Measurements from ENCODE around the gene TCF25. TPM values are rescaled to one million over a fixed set of nuclear protein-coding genes. Genes with fewer than 3 reads are reported as not detected.

The TCF25 gene
- polyA plus RNA-seq, 1 donor (not counting 4 experiments of a cell fraction or from before 2014, with no cell fraction given), result 103 TPM

DNA sequence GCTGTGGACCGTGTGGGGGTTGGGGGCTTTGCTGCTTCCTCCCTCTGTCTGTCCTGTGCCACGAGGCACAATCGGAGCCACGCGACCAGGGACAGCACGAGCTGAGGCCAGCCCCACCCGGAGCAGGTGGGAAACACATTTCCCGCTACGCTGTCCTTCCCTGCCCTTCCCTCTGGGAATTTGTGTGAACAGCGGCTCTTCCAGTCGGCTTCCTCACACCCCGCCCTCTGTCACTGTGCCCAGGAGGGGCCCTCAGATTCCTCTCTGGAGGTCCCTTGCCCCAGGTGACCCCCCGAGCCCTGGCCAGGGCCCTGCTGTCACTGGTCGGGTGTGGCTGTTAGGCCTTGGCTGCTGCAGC, 25.5 kb upstream of the TCF25 start:
- no peak overlapping the region for H3K9ac ChIP-seq (ENCODE audit: control insufficient read depth, extremely low read depth, insufficient read depth, low read length)
- no peaks in the 10 kb centered on the region for H3K36me3 ChIP-seq (ENCODE audit: control insufficient read depth in 2 of 2, extremely low read depth in 1 of 2, insufficient read depth in 2 of 2, low read length in 2 of 2)

DNA sequence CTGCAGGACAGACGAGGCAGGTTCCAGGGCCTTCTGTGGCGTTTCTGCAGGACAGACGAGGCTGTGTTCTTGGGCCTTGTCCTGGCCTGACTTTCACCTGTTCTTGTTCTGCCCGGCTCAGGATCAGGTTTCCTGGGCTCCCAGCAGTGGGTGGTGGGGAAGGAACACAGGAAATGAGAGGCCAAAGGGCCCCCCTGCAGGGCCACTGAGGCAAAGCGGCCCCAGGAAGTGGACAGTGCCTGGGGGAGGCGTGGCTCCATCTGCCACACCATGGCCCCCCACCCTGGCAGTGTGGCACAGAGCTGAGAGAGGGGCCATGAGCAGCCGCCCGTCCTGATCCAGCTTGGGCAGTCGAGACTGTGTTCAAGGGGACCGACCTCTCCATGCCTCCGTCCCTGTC, 24.4 kb upstream of the TCF25 start:
- H3K36me3 ChIP-seq (ENCODE audit: control insufficient read depth in 2 of 2, extremely low read depth in 1 of 2, insufficient read depth in 2 of 2, low read length in 2 of 2), result no peaks in the 10 kb centered on the region
- H3K27ac ChIP-seq (ENCODE audit: control insufficient read depth, insufficient read depth, low read length), result no peak overlapping the region
- no peak overlapping the region for H3K4me3 ChIP-seq (ENCODE audit: control insufficient read depth in 2 of 3, extremely low read depth in 1 of 3, insufficient read depth in 2 of 3, low read depth in 1 of 3, low read length in 3 of 3)
- no peak overlapping the region for H3K4me2 ChIP-seq (ENCODE audit: control insufficient read depth, extremely low read depth, insufficient read depth, low read depth, low read length)
- H3K79me2 ChIP-seq (ENCODE audit: control insufficient read depth, insufficient read depth, low read length), result no peaks in the 10 kb centered on the region
- peaks cover 3% of the 10 kb centered on the region for H3K27me3 ChIP-seq (ENCODE audit: control insufficient read depth, extremely low read depth, insufficient read depth, low read length)
- H3K9me1 ChIP-seq (ENCODE audit: control insufficient read depth, extremely low read depth, insufficient read depth, low read length), result no peaks in the 10 kb centered on the region
- H3K9ac ChIP-seq (ENCODE audit: control insufficient read depth, extremely low read depth, insufficient read depth, low read length), result no peak overlapping the region
- FAIRE-seq (no peak), DNase-seq (ENCODE audit: low read depth, low spot score) (no peak)
- TF ChIP-seq, protein P1, sequence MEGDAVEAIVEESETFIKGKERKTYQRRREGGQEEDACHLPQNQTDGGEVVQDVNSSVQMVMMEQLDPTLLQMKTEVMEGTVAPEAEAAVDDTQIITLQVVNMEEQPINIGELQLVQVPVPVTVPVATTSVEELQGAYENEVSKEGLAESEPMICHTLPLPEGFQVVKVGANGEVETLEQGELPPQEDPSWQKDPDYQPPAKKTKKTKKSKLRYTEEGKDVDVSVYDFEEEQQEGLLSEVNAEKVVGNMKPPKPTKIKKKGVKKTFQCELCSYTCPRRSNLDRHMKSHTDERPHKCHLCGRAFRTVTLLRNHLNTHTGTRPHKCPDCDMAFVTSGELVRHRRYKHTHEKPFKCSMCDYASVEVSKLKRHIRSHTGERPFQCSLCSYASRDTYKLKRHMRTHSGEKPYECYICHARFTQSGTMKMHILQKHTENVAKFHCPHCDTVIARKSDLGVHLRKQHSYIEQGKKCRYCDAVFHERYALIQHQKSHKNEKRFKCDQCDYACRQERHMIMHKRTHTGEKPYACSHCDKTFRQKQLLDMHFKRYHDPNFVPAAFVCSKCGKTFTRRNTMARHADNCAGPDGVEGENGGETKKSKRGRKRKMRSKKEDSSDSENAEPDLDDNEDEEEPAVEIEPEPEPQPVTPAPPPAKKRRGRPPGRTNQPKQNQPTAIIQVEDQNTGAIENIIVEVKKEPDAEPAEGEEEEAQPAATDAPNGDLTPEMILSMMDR (optimal IDR thresholded peaks at IDR 0.05 in 1 of 3, IDR thresholded peaks at IDR 0.05 in 1 of 3, conservative IDR thresholded peaks at IDR 0.05 in 1 of 3; ENCODE audit: extremely low read depth in 1 of 3, insufficient read depth in 2 of 3, low read length in 3 of 3), result no peak
- no peak for TF ChIP-seq EZH2 (IDR thresholded peaks at IDR 0.05; ENCODE audit: low read length)
- H3K9me3 ChIP-seq (ENCODE audit: control insufficient read depth, low read depth, low read length), result no peaks in the 10 kb centered on the region
- H3K4me1 ChIP-seq (ENCODE audit: control insufficient read depth, extremely low read depth, insufficient read depth, low read length), result no peaks in the 10 kb centered on the region
- H4K20me1 ChIP-seq (ENCODE audit: control insufficient read depth, extremely low read depth, insufficient read depth, low read length), result no peaks in the 10 kb centered on the region
- dilution Hi-C loops (cut with MboI; ENCODE audit: extremely low pct_ligation_motif_present, low sequenced_read_pairs), result no loop called here
- no peak overlapping the region for H2AFZ ChIP-seq (ENCODE audit: control insufficient read depth, low read length)

More for the DNA sequence above, 25.5 kb upstream of the TCF25 start:
- no peak for TF ChIP-seq EZH2 (IDR thresholded peaks at IDR 0.05; ENCODE audit: low read length)
- TF ChIP-seq, protein P1 (optimal IDR thresholded peaks at IDR 0.05 in 1 of 3, IDR thresholded peaks at IDR 0.05 in 1 of 3, conservative IDR thresholded peaks at IDR 0.05 in 1 of 3; ENCODE audit: extremely low read depth in 1 of 3, insufficient read depth in 2 of 3, low read length in 3 of 3), result no peak
- H3K9me1 ChIP-seq (ENCODE audit: control insufficient read depth, extremely low read depth, insufficient read depth, low read length), result no peaks in the 10 kb centered on the region
- FAIRE-seq (no peak), DNase-seq (ENCODE audit: low read depth, low spot score) (no peak)
- dilution Hi-C loops (cut with MboI; ENCODE audit: extremely low pct_ligation_motif_present, low sequenced_read_pairs), result no loop called here
- H4K20me1 ChIP-seq (ENCODE audit: control insufficient read depth, extremely low read depth, insufficient read depth, low read length), result no peaks in the 10 kb centered on the region
- H3K27me3 ChIP-seq (ENCODE audit: control insufficient read depth, extremely low read depth, insufficient read depth, low read length), result peaks cover 3% of the 10 kb centered on the region
- H3K4me2 ChIP-seq (ENCODE audit: control insufficient read depth, extremely low read depth, insufficient read depth, low read depth, low read length), result no peak overlapping the region
- peaks cover 6% of the 10 kb centered on the region for H3K4me1 ChIP-seq (ENCODE audit: control insufficient read depth, extremely low read depth, insufficient read depth, low read length)
- no peak overlapping the region for H3K4me3 ChIP-seq (ENCODE audit: control insufficient read depth in 2 of 3, extremely low read depth in 1 of 3, insufficient read depth in 2 of 3, low read depth in 1 of 3, low read length in 3 of 3)
- no peaks in the 10 kb centered on the region for H3K9me3 ChIP-seq (ENCODE audit: control insufficient read depth, low read depth, low read length)
- H3K79me2 ChIP-seq (ENCODE audit: control insufficient read depth, insufficient read depth, low read length), result no peaks in the 10 kb centered on the region
- H3K27ac ChIP-seq (ENCODE audit: control insufficient read depth, insufficient read depth, low read length), result no peak overlapping the region
- H2AFZ ChIP-seq (ENCODE audit: control insufficient read depth, low read length), result no peak overlapping the region
